Measurements from ENCODE around the gene SP9. TPM values are rescaled to one million over a fixed set of nuclear protein-coding genes. Genes with fewer than 3 reads are reported as not detected.

Gene SP9
- total and polyA plus RNA-seq, 9 of the 15 experiments (the other 6 are each of a cell fraction or from before 2014, with no cell fraction given) = 0.04 to 0.23 (median 0.11) TPM; not detected in 3

- TF ChIP-seq BCLAF1 (IDR thresholded peaks at IDR 0.05; ENCODE audit: borderline replicate concordance in 1 of 2, control insufficient read depth in 1 of 2, low read depth in 2 of 2, low read length in 1 of 2) (no peak), THRB (CRISPR knock-in tag; conservative IDR thresholded peaks at IDR 0.05) (no peak), LCOR (CRISPR knock-in tag; IDR thresholded peaks at IDR 0.05) (0 out of 2 replicates have a peak, but pooled peaks have one; percentile 24), ETV6 (IDR thresholded peaks at IDR 0.05; ENCODE audit: borderline replicate concordance in 1 of 2, low read depth in 2 of 2, low read length in 1 of 2) (no peak), ETV6 (CRISPR knock-in tag; IDR thresholded peaks at IDR 0.05; ENCODE audit: borderline replicate concordance) (peak; percentile 96; the same call in 1 of the 2 replicates), DMBX1 (CRISPR knock-in tag; IDR thresholded peaks at IDR 0.05; ENCODE audit: borderline replicate concordance) (no peak), TBP (optimal IDR thresholded peaks at IDR 0.05; ENCODE audit: low read depth, low read length) (no peak), CHD1 (IDR thresholded peaks at IDR 0.05; ENCODE audit: low read length) (no peak), GABPB2 (CRISPR knock-in tag; conservative IDR thresholded peaks at IDR 0.05) (no peak), SMAD2 (IDR thresholded peaks at IDR 0.05; ENCODE audit: low read depth, low read length) (no peak), MCM7 (IDR thresholded peaks at IDR 0.05) (no peak), ZC3H8 (IDR thresholded peaks at IDR 0.05) (no peak), NELFE (IDR thresholded peaks at IDR 0.05; ENCODE audit: insufficient read depth, insufficient read length) (no peak), TCF15 (CRISPR knock-in tag; IDR thresholded peaks at IDR 0.05) (no peak), SRF (CRISPR knock-in tag; IDR thresholded peaks at IDR 0.05) (0 out of 4 replicates have a peak, but pooled peaks of 1 of the 2 experiments have one; percentile 25), ZNF143 (CRISPR knock-in tag; IDR thresholded peaks at IDR 0.05) (no peak), IRF9 (tag; IDR thresholded peaks at IDR 0.05) (no peak), ZNF507 (tag; conservative IDR thresholded peaks at IDR 0.05) (no peak), ZNF232 (CRISPR knock-in tag; IDR thresholded peaks at IDR 0.05) (peak; percentile 92)
Measured at GRCh38 chr2:174336501-174337336, 2.0 kb downstream of the SP9 start (continued).
